Activated CD8-positive, alpha-beta memory T cell treated with anti-CD3 and anti-CD28 coated beads, Interleukin-2, amount 50 U/mL, for 24 hours (primary cell): ENCODE results near the gene CARS1.

Source experiments
- DNase-seq: peaks from one replicate; pipeline ENCODE4 v3.0.0-alpha.2; 2020; ENCODE audit errors: extremely low read depth

CARS1 gene

DNA sequence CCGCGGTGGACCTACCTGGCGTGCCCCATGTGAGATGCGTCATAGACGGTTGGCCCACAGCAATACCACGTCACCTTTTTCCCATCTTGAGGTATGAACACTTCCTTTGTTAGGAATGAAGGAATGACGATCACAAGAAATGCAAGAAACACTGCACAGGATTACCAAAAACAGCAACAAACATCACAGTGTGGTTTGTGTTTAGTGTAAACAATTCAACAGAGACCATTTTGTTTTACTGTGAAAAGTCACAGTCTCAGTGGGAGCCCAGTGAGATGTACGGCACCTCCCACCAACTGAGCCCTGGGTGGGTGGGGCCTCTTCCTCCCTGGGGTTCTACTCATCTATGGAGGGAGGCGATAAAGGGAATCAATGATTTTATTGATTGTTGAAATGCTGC is 16.3 kb downstream of the CARS1 start:
- DNase-seq: no peak

DNA sequence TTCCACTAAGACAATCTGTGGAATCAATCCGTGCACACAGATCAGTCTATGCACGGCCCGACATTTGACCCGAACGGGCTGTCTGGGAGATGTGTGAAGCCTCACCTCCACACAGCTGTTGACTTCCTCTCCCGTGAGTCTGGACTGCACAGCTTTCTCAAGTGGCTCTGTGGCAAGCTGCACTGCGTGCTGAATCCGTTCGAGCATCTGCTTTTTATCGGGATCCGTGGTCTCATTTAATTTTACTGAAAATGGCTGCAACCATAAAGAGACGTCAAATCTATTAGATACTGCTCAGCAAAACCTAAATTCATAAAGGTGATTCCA is 19.3 kb downstream of the CARS1 start:
- DNase-seq: no peak

DNA sequence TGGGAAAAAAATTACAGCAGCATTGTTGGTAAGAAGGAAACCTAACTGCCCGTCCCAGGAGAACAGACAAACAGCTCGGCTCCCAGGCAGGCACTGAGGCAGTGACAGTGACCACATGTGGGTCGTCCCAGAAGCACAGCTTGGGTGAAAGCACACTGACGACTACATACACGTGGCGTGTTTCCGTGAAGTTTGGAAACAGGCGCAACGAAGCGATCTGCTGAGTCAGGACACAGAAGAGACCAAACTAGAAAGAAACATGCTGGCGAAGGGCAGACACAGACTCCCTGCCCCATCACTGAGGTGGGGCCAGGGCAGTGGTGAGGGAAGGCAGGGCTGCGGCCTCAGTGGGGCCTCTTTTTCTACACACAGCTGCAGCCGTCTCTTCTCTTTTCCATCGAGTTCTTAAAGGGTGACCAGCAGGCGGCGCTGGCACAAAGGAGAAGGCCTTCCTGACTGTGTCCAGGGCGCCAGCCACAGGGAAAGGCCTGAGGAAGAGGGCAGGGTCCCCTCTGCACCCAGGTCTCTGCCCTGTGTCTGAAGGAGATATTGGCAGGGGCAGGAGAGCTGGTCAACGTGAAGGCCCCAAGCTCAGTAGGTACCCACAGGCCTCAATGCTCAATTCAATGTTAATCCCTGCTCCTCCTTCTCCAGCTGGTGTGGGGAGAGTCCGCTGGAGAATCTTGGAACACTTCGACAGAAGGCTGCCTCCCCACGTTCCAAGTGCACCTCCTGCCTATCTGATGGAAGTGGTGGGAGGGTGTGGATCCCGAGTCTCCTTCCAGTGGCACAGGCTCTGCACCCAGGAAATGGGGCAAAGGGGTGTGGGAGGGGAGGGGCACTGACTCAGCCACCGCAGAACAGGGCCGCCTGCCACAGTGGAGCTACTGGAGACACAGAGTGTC is 19.9 kb downstream of the CARS1 start:
- no peak for DNase-seq

DNA sequence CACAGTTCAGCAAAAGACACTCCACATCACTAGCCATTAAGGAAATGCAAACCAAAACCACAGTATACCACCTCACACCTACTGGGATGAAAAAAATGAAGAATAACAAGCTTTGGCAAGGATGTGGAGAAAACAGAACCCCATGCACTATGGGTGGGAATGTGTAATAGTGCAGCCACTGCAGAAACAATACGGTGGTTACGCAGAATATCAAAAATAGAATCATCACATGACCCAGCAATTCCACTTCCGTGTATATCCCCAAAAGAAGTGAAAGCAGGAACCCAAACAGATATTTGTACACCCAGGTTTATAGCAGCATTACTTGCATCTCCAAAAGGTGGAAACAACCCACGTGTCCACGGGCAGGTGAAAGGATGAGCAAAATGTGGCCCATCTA is 20.8 kb downstream of the CARS1 start:
- no peak for DNase-seq

- DNase-seq: no peak
Measured at GRCh38 chr11:3035333-3035732, 21.9 kb downstream of the CARS1 start.

- DNase-seq: no peak
Measured at GRCh38 chr11:3030289-3031070, 26.7 kb downstream of the CARS1 start.

DNA sequence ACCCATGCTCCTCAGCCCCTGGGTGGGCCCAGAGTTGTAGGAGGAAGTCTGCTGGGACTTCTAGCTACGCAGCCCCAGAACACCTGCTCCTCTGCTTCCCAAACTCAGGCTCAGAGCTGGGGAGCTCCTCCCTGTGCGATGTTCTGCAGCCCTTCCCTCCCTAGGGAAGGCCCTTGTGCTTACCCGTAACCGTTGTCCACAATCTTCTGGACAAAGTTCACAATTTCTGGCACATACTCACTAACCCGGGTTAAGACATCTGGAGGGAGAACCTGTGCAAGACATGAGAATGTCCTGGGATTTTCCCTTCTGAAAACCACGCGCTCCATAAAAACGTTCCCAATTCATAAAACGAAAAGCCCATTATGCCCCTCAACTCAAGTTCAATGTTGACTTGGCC is 28.4 kb downstream of the CARS1 start:
- no peak for DNase-seq

GRCh38 chr11:3026803-3027202 is 30.4 kb downstream of the CARS1 start:
- no peak for DNase-seq

- DNase-seq: no peak
Measured at GRCh38 chr11:3022982-3023381, 34.2 kb downstream of the CARS1 start.

GRCh38 chr11:3022300-3022967 is 34.8 kb downstream of the CARS1 start:
- no peak for DNase-seq

DNA sequence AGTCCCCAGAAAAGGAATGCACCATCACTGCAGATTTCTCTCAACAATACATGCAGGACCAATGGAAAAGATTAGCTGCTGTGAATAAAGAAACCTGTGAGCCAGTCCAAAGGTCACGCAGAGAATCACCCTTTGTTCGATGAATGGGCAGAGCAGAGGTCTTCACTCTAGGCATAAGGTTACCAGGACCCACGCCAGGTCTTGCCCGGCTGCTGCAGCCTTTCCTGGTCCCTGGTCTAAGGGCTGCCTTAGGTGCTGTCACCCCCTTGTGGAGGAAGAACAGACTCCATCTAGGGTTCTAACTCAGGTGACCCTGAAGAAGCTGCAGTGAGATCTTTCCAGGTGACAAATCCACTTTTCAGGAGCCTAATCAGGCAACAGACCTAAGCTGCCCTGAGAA is 36.1 kb downstream of the CARS1 start:
- DNase-seq: no peak

DNA sequence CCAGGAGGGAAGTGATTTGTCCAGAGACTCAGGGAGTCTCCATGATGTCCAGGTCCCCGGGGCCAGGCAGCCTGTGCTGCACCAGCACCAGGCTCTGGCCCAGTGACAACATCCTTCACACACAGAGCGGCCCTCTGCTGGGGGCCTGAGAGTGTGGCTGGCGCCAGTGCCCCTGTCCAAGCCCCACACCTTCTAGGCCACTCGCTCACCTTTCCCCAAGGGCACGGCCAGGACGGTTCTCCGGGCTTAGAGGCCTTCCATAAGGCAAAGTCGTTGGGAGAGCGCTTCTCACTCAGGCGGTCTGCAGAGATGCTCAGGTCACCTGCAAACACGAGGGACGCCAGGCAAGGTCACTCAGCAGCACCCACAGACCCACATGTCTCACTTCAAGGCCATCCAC is 37.2 kb downstream of the CARS1 start:
- no peak for DNase-seq

DNA sequence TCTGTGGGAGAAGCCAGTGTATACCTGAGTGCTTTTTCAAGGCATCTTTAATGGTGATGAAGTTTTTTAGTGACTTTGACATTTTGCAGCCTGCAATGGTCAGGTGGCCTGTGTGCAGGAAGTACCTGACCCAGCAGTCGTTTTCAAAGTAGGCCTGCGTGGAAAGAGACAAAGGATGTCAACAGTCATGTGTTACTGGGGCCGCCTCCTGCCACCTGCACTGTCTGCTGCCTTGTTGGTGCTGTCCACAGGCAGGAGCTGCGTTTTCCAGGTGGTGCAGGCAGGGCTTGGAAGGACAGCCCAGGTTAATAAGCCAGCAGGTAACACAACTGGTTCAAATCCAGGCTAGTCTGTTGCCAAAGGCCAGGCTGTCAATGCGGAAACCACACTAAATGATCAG is 38.6 kb downstream of the CARS1 start:
- no peak for DNase-seq

DNA sequence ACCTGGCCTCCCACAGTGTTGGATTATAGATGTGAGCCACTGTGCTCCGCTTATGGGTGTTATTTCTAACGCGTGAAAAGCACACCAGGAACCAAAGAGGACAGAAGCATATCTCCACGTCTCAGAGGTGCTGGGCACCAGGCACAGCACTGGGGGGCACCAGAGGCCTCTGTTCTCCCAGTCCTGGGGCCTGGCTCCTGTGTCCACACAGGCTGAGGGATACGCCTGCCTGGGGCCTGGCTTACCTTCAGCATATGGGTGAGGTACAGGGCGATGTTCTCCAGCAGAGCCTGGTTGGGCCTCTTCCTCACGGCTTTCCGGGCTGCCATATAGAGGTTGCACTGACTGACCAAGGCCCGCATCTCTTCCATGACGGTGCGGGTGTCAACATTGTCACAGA is 40.4 kb downstream of the CARS1 start:
- DNase-seq: no peak

GRCh38 chr11:3015796-3016195 is 41.4 kb downstream of the CARS1 start:
- no peak for DNase-seq

DNA sequence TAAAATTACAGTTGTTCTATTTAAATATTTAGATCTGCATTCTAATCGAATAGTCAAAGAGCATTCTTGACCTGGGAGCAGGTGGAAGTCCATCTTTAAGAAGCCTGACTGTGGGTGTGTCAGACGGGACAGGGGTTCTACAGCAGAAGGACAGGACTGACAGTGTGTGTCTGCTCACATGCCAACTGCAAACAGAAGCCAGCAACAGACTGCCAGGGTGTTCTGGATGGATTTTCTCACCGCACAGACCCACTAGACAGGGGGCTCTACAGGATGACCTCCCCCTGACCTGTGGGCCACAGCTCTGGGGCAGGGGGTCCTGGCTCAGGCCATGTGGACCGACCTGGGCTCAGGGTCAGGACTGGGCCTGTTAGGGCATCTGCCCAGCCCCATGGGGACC is 42.3 kb downstream of the CARS1 start:
- no peak for DNase-seq

DNA sequence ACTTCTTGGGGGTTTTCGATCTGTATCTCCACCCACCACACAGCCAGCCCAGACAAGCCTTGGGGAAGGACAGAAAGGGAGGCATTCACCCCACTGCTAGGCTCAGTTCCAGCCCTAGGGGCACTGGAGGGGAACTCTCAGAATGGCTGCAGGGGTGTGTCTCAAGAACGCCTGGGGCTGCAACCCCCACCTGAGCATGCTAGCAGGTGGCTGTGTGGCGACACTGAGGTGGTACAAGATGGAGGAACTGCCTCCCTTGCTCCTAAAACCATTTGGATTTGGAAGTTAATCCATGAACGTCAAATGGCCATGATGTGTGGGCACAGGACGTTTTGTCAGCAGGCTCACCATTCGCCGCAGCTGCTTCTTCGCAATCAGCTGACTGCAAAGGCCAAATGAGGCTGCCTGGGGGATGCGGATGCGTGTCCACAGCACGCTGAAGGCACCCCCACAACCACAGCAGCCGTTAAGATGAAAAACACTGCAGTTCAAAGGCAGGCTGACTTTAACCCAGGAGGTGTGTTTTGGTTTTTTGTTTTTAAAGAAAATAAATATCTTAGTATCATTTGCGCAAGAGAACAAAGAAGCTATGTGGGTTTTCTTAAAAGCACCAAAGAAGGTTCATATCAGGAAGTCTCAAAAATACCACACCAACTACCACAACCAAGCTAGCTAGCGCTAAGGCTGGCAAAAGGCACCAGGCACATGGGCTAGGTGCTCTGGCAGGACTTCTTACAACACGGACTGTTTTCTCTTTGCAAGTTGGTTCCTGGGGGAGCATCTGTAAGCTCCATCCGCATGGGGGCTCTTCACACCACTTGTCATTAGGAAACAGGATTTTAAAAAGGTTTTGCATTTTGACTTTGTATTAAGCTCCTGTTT is 42.9 kb downstream of the CARS1 start:
- no peak for DNase-seq

DNA sequence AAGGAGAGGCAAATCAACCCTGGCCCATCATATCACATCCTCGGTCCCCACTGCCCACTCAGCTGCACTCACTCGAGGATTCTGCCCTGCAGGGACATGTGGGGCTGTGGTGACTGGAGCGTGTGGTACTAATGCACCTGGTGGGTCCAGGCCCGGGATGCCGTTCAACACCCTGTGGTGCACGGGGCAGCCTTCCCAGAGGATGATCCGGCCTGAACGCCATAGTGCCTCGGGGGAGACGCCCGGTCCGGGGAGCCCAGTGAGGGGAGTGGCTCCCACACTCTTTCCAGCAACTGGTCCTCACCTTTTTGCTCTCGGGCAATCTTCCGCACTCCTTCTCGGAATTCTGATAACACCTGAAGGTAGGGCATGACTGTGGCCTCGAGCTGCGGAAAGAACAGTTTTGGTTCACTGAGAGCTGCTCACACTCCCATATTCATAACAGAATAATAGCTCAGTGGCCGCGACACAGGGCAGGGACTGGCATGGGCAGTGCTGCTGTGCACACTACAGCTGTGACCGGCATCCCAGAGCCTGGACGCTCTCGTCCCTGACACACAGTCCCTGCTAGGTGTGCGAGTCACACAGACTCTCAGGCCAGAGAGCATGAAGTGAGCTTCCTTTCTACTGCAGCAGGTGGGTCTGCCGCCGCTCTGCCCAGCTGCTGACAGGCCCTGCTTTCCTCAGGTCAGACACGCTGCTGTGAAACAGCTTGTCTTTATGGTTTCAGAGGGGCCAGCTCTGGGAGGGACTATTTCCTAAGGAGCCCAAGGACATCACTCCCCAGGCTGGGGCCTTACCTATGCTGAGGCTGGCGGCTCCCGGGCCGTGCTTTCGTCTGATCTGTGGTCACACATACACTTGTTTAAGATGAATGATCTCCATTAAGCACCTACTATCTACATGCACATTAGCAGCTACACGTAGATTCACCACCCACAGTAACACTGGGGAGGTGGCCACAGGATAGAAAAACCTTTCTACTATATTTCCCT is 45.0 kb downstream of the CARS1 start:
- no peak for DNase-seq

- no peak for DNase-seq
Measured at GRCh38 chr11:3010521-3011275, 46.5 kb downstream of the CARS1 start.

GRCh38 chr11:3010004-3010403 is 47.2 kb downstream of the CARS1 start:
- no peak for DNase-seq
